ENCODE data around the gene CLTCL1.
"Not testable (repeated sequence)": the region's sequence is repeated elsewhere in the genome, so short reads cannot be mapped to it uniquely, and the experiment has no call there.

CLTCL1 gene

DNA sequence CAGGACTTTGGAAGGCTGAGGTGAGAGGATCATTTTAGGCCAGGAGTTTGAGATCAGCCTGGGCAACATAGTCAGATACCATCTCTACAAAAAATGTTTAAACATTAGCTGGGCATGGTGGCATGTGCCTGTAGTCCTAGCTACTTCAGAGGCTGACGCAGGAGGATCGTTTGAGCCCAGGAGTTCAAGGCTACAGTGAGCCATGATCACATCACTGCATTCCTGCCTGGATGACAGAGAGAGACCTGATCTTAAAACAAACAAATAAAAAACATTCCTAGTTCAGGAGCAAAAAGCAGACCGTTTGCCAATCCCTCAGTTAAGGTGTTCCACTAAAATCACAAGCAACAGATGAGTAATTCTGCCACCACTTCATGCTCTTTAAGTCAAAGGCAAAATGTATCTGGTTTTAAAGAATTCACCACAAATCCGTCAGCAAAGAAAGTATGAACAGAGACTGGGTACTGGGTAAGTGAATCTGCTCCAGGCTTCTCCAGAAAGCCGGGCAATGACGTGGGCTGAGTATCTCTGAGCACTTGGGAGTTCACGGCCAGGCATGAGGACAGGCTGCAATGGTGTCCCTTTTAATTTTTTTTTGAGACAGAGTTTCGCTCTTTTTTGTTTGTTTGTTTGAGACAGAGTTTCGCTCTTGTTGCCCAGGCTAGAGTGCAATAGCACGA, 19.5 kb downstream of the CLTCL1 start:
- H3K4me1 ChIP-seq (ENCODE audit: control insufficient read depth, insufficient read depth, low read length) = no peaks in the 10 kb centered on the region
- H3K36me3 ChIP-seq (ENCODE audit: control insufficient read depth in 2 of 2, insufficient read depth in 2 of 2, low read length in 2 of 2) = no peaks in the 10 kb centered on the region
- H3K27me3 ChIP-seq (ENCODE audit: control insufficient read depth in 1 of 2, insufficient read depth in 2 of 2, low read length in 2 of 2) = no peaks in the 10 kb centered on the region
- H3K9ac ChIP-seq (ENCODE audit: low read length in 2 of 2) = no peak overlapping the region
- no peak overlapping the region for H3K4me3 ChIP-seq (ENCODE audit: low read length in 2 of 2)
- H3K27ac ChIP-seq (ENCODE audit: low read length) = no peak overlapping the region
- peaks cover 0 to 2% of the 10 kb centered on the region in 2 donors for H3K9me3 ChIP-seq (ENCODE audit: control insufficient read depth in 2 of 2, low read length in 2 of 2)

- H3K27ac ChIP-seq (ENCODE audit: low read length) = no peak overlapping the region
Measured at GRCh38 chr22:19271273-19271855, 20.2 kb downstream of the CLTCL1 start.

DNA sequence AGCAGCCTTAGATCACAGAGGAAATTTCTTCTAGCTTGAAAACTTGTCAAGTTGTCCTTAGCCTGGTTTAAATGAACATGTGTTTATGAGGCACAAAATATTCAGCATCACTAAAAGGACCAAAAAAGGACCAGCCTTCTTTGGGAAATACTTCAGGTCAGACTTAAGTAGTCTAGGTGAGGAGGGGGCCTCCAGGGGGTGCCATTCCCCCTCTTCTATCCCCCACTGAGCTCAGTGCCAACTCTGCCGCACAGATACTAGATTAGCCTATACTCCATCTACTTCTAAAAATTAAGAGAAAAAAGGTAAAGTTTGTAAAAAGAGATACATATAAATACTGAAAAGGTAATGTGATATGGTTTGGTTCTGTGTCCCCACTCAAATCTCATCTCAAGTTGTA, 20.6 kb downstream of the CLTCL1 start:
- no peaks in the 10 kb centered on the region for H3K27me3 ChIP-seq (ENCODE audit: control insufficient read depth in 1 of 2, insufficient read depth in 2 of 2, low read length in 2 of 2)
- H3K9ac ChIP-seq (ENCODE audit: low read length in 2 of 2) = no peak overlapping the region

More at GRCh38 chr22:19271273-19271855, 20.2 kb downstream of the CLTCL1 start:
- no peak overlapping the region for H3K9ac ChIP-seq (ENCODE audit: low read length in 2 of 2)
- H3K9me3 ChIP-seq (ENCODE audit: control insufficient read depth in 2 of 2, low read length in 2 of 2) = peaks cover 2 to 6% of the 10 kb centered on the region in 2 donors
- H3K36me3 ChIP-seq (ENCODE audit: control insufficient read depth in 2 of 2, insufficient read depth in 2 of 2, low read length in 2 of 2) = no peaks in the 10 kb centered on the region
- H3K4me3 ChIP-seq (ENCODE audit: low read length in 2 of 2) = no peak overlapping the region
- H3K27me3 ChIP-seq (ENCODE audit: control insufficient read depth in 1 of 2, insufficient read depth in 2 of 2, low read length in 2 of 2) = no peaks in the 10 kb centered on the region
- no peaks in the 10 kb centered on the region for H3K4me1 ChIP-seq (ENCODE audit: control insufficient read depth, insufficient read depth, low read length)

GRCh38 chr22:19266547-19267086, 24.9 kb downstream of the CLTCL1 start:
- H3K4me3 ChIP-seq (ENCODE audit: low read length in 2 of 2) = no peak overlapping the region
- no peaks in the 10 kb centered on the region for H3K36me3 ChIP-seq (ENCODE audit: control insufficient read depth in 2 of 2, insufficient read depth in 2 of 2, low read length in 2 of 2)
- peaks cover 2 to 6% of the 10 kb centered on the region in 2 donors for H3K9me3 ChIP-seq (ENCODE audit: control insufficient read depth in 2 of 2, low read length in 2 of 2)
- H3K27me3 ChIP-seq (ENCODE audit: control insufficient read depth in 1 of 2, insufficient read depth in 2 of 2, low read length in 2 of 2) = no peaks in the 10 kb centered on the region
- H3K9ac ChIP-seq (ENCODE audit: low read length in 2 of 2) = no peak overlapping the region
- no peak overlapping the region for H3K27ac ChIP-seq (ENCODE audit: low read length)
- no peaks in the 10 kb centered on the region for H3K4me1 ChIP-seq (ENCODE audit: control insufficient read depth, insufficient read depth, low read length)

More for the DNA sequence above, 20.6 kb downstream of the CLTCL1 start:
- no peak overlapping the region for H3K4me3 ChIP-seq (ENCODE audit: low read length in 2 of 2)
- peaks cover 2 to 6% of the 10 kb centered on the region in 2 donors for H3K9me3 ChIP-seq (ENCODE audit: control insufficient read depth in 2 of 2, low read length in 2 of 2)
- H3K36me3 ChIP-seq (ENCODE audit: control insufficient read depth in 2 of 2, insufficient read depth in 2 of 2, low read length in 2 of 2) = no peaks in the 10 kb centered on the region
- H3K4me1 ChIP-seq (ENCODE audit: control insufficient read depth, insufficient read depth, low read length) = no peaks in the 10 kb centered on the region
- H3K27ac ChIP-seq (ENCODE audit: low read length) = no peak overlapping the region

GRCh38 chr22:19265779-19266178, 25.7 kb downstream of the CLTCL1 start:
- peaks cover 2 to 6% of the 10 kb centered on the region in 2 donors for H3K9me3 ChIP-seq (ENCODE audit: control insufficient read depth in 2 of 2, low read length in 2 of 2)
- no peak overlapping the region for H3K4me3 ChIP-seq (ENCODE audit: low read length in 2 of 2)
- no peaks in the 10 kb centered on the region for H3K4me1 ChIP-seq (ENCODE audit: control insufficient read depth, insufficient read depth, low read length)
- no peaks in the 10 kb centered on the region for H3K36me3 ChIP-seq (ENCODE audit: control insufficient read depth in 2 of 2, insufficient read depth in 2 of 2, low read length in 2 of 2)
- H3K27ac ChIP-seq (ENCODE audit: low read length) = no peak overlapping the region
- no peaks in the 10 kb centered on the region for H3K27me3 ChIP-seq (ENCODE audit: control insufficient read depth in 1 of 2, insufficient read depth in 2 of 2, low read length in 2 of 2)
- no peak overlapping the region for H3K9ac ChIP-seq (ENCODE audit: low read length in 2 of 2)

DNA sequence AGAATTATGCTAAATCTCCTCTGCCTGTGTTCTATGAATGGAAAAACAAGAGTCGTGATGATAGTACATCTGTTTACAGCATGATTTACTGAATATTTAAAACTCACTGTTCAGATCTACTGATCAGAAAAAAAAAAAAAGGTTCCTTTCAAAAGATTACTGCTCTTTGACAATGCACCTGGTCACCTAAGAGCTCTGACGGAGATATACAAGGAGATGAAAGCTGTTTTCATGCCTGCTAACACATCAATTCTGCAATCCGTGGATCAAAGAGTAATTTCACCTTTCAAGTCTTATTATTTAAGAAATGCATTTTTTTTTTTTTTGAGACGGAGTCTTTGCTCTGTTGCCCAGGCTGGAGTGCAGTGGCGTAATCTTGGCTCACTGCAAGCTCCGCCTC, 30.7 kb downstream of the CLTCL1 start:
- Histone ChIP-seq H3K9me3 (ENCODE audit: control insufficient read depth in 2 of 2, low read length in 2 of 2) (no peaks in the 10 kb centered on the region), H3K9ac (ENCODE audit: low read length in 2 of 2) (no peak overlapping the region), H3K27me3 (ENCODE audit: control insufficient read depth in 1 of 2, insufficient read depth in 2 of 2, low read length in 2 of 2) (no peaks in the 10 kb centered on the region), H3K4me1 (ENCODE audit: control insufficient read depth, insufficient read depth, low read length) (no peaks in the 10 kb centered on the region), H3K36me3 (ENCODE audit: control insufficient read depth in 2 of 2, insufficient read depth in 2 of 2, low read length in 2 of 2) (no peaks in the 10 kb centered on the region), H3K4me3 (ENCODE audit: low read length in 2 of 2) (no peak overlapping the region), H3K27ac (ENCODE audit: low read length) (no peak overlapping the region)

DNA sequence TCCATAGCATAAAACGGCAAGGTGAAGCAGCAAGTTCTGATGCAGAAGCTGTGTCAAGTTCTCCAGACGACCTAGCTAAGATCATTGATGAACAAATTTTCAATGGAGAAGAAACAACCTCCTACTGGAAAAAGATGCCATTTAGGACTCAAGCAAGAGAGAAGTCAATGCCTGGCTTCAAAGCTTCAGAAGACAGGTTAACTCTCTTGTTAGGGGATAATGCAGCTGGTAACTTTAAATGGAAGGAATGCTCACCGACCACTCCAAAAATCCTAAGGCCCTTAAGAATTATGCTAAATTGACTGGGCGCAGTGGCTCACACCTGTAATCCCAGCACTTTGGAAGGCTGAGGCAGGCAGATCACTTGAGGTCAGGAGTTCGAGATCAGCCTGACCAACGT, 31.3 kb downstream of the CLTCL1 start:
- no peaks in the 10 kb centered on the region for H3K9me3 ChIP-seq (ENCODE audit: control insufficient read depth in 2 of 2, low read length in 2 of 2)
- H3K27ac ChIP-seq (ENCODE audit: low read length) = no peak overlapping the region
- no peak overlapping the region for H3K9ac ChIP-seq (ENCODE audit: low read length in 2 of 2)
- peak overlapping the region in 1 of 2 donors; percentile 52 for H3K4me3 ChIP-seq (ENCODE audit: low read length in 2 of 2)
- H3K4me1 ChIP-seq (ENCODE audit: control insufficient read depth, insufficient read depth, low read length) = no peaks in the 10 kb centered on the region
- H3K36me3 ChIP-seq (ENCODE audit: control insufficient read depth in 2 of 2, insufficient read depth in 2 of 2, low read length in 2 of 2) = no peaks in the 10 kb centered on the region
- H3K27me3 ChIP-seq (ENCODE audit: control insufficient read depth in 1 of 2, insufficient read depth in 2 of 2, low read length in 2 of 2) = no peaks in the 10 kb centered on the region

DNA sequence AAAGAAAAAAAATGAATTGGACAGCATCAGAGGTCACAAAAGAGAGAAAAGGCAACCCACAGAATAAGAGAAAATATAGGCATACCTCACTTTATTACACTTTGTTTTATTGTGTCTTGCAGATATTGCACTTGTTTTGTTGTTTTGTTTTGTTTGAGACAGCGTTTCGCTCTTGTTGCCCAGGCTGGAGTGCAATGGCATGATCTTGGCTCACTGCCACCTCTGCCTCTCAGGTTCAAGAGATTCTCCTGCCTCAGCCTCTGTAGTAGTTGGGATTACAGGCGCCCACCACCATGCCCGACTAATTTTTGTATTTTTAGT, 32.6 kb downstream of the CLTCL1 start:
- not testable (repeated sequence) for H3K9me3 ChIP-seq (ENCODE audit: control insufficient read depth in 2 of 2, low read length in 2 of 2); H3K36me3 ChIP-seq (ENCODE audit: control insufficient read depth in 2 of 2, insufficient read depth in 2 of 2, low read length in 2 of 2); H3K4me3 ChIP-seq (ENCODE audit: low read length in 2 of 2); H3K9ac ChIP-seq (ENCODE audit: low read length in 2 of 2); H3K27ac ChIP-seq (ENCODE audit: low read length); H3K4me1 ChIP-seq (ENCODE audit: control insufficient read depth, insufficient read depth, low read length); H3K27me3 ChIP-seq (ENCODE audit: control insufficient read depth in 1 of 2, insufficient read depth in 2 of 2, low read length in 2 of 2)

GRCh38 chr22:19258371-19258770, 33.1 kb downstream of the CLTCL1 start:
- Histone ChIP-seq H3K36me3 (ENCODE audit: control insufficient read depth in 2 of 2, insufficient read depth in 2 of 2, low read length in 2 of 2) (no peaks in the 10 kb centered on the region), H3K4me1 (ENCODE audit: control insufficient read depth, insufficient read depth, low read length) (no peaks in the 10 kb centered on the region), H3K27ac (ENCODE audit: low read length) (no peak overlapping the region), H3K9ac (ENCODE audit: low read length in 2 of 2) (no peak overlapping the region), H3K9me3 (ENCODE audit: control insufficient read depth in 2 of 2, low read length in 2 of 2) (no peaks in the 10 kb centered on the region), H3K4me3 (ENCODE audit: low read length in 2 of 2) (no peak overlapping the region), H3K27me3 (ENCODE audit: control insufficient read depth in 1 of 2, insufficient read depth in 2 of 2, low read length in 2 of 2) (no peaks in the 10 kb centered on the region)

GRCh38 chr22:19256362-19256761, 35.2 kb downstream of the CLTCL1 start:
- H3K9me3 ChIP-seq (ENCODE audit: control insufficient read depth in 2 of 2, low read length in 2 of 2); H3K9ac ChIP-seq (ENCODE audit: low read length in 2 of 2); H3K27me3 ChIP-seq (ENCODE audit: control insufficient read depth in 1 of 2, insufficient read depth in 2 of 2, low read length in 2 of 2); H3K27ac ChIP-seq (ENCODE audit: low read length); H3K4me3 ChIP-seq (ENCODE audit: low read length in 2 of 2); H3K4me1 ChIP-seq (ENCODE audit: control insufficient read depth, insufficient read depth, low read length); H3K36me3 ChIP-seq (ENCODE audit: control insufficient read depth in 2 of 2, insufficient read depth in 2 of 2, low read length in 2 of 2): not testable (repeated sequence)

- no peaks in the 10 kb centered on the region for H3K27me3 ChIP-seq (ENCODE audit: control insufficient read depth in 1 of 2, insufficient read depth in 2 of 2, low read length in 2 of 2)
- H3K4me3 ChIP-seq (ENCODE audit: low read length in 2 of 2) = no peak overlapping the region
- H3K9me3 ChIP-seq (ENCODE audit: control insufficient read depth in 2 of 2, low read length in 2 of 2) = no peaks in the 10 kb centered on the region
- no peaks in the 10 kb centered on the region for H3K36me3 ChIP-seq (ENCODE audit: control insufficient read depth in 2 of 2, insufficient read depth in 2 of 2, low read length in 2 of 2)
- H3K9ac ChIP-seq (ENCODE audit: low read length in 2 of 2) = no peak overlapping the region
- H3K27ac ChIP-seq (ENCODE audit: low read length) = no peak overlapping the region
- H3K4me1 ChIP-seq (ENCODE audit: control insufficient read depth, insufficient read depth, low read length) = no peaks in the 10 kb centered on the region
Measured at GRCh38 chr22:19253143-19253542, 38.4 kb downstream of the CLTCL1 start.
